Measurements from ENCODE around the gene BPTF. TPM values are rescaled to one million over a fixed set of nuclear protein-coding genes. Genes with fewer than 3 reads are reported as not detected.
A peak's percentile ranks its signal among the peaks of the same experiment; 100 is the strongest.

The BPTF gene
- polyA plus RNA-seq, 1 of the 3 experiments (the other 2 are of a cell fraction): 61.4 TPM

DNA sequence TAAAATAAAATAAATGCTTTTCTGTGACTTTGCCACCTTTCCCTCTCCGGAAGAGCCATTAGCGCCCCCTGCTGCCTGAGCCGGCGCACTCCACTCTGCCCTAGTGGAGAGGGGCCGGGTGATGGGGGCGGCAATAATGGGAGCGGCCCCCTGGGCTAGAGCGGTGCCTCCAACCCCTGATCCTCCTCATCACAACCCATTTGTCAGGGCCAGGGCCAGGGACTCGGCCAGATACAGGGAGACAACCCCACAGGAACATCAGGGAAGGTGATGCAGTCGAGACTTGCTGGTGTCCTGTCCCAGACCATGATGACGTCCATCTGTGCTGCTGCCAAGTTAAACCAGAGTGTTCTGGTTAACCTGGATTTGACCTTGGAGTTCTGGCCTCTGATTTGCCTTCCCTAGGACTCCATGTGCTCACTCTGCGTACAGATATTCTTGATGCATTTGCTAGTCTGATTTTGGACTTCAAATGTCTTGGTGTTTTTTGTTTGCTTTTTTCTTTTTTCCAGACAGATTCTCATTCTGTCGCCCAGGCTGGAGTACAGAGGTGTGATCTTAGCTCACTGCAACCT lies 46.1 kb upstream of the BPTF start:
- TF ChIP-seq RAD21 (IDR thresholded peaks at IDR 0.05; ENCODE audit: low read length) (peak; percentile 66), ELF1 (IDR thresholded peaks at IDR 0.05) (no peak), FOSL2 (IDR thresholded peaks at IDR 0.05; ENCODE audit: borderline replicate concordance, low read depth) (no peak), SMC3 (IDR thresholded peaks at IDR 0.05; ENCODE audit: low read depth, low read length) (peak; percentile 34)
- TF ChIP-seq, protein P1, sequence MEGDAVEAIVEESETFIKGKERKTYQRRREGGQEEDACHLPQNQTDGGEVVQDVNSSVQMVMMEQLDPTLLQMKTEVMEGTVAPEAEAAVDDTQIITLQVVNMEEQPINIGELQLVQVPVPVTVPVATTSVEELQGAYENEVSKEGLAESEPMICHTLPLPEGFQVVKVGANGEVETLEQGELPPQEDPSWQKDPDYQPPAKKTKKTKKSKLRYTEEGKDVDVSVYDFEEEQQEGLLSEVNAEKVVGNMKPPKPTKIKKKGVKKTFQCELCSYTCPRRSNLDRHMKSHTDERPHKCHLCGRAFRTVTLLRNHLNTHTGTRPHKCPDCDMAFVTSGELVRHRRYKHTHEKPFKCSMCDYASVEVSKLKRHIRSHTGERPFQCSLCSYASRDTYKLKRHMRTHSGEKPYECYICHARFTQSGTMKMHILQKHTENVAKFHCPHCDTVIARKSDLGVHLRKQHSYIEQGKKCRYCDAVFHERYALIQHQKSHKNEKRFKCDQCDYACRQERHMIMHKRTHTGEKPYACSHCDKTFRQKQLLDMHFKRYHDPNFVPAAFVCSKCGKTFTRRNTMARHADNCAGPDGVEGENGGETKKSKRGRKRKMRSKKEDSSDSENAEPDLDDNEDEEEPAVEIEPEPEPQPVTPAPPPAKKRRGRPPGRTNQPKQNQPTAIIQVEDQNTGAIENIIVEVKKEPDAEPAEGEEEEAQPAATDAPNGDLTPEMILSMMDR (IDR thresholded peaks at IDR 0.05): peak; percentile 88
- TF ChIP-seq, protein P2, sequence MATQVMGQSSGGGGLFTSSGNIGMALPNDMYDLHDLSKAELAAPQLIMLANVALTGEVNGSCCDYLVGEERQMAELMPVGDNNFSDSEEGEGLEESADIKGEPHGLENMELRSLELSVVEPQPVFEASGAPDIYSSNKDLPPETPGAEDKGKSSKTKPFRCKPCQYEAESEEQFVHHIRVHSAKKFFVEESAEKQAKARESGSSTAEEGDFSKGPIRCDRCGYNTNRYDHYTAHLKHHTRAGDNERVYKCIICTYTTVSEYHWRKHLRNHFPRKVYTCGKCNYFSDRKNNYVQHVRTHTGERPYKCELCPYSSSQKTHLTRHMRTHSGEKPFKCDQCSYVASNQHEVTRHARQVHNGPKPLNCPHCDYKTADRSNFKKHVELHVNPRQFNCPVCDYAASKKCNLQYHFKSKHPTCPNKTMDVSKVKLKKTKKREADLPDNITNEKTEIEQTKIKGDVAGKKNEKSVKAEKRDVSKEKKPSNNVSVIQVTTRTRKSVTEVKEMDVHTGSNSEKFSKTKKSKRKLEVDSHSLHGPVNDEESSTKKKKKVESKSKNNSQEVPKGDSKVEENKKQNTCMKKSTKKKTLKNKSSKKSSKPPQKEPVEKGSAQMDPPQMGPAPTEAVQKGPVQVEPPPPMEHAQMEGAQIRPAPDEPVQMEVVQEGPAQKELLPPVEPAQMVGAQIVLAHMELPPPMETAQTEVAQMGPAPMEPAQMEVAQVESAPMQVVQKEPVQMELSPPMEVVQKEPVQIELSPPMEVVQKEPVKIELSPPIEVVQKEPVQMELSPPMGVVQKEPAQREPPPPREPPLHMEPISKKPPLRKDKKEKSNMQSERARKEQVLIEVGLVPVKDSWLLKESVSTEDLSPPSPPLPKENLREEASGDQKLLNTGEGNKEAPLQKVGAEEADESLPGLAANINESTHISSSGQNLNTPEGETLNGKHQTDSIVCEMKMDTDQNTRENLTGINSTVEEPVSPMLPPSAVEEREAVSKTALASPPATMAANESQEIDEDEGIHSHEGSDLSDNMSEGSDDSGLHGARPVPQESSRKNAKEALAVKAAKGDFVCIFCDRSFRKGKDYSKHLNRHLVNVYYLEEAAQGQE (IDR thresholded peaks at IDR 0.05; ENCODE audit: low read depth, low read length): no peak
- TF ChIP-seq, protein P3, sequence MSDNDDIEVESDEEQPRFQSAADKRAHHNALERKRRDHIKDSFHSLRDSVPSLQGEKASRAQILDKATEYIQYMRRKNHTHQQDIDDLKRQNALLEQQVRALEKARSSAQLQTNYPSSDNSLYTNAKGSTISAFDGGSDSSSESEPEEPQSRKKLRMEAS (IDR thresholded peaks at IDR 0.05; ENCODE audit: low read depth): peak; percentile 41; the same call in 1 of the 2 replicates
- ChIA-PET CTCF (interaction anchor here (0.6 to 3.0 kb wide), 8 partner anchors 10 to 566 kb away, joined by 3 to 12 read pairs (median 4); partner anchors contain the start of genes BPTF and NOL11), POLR2A (interaction anchor here (0.6 kb wide), 1 partner anchor 8 kb away, joined by 3 read pairs; no protein-coding TSS in a partner anchor)
- H3K9me3 ChIP-seq: no peaks in the 10 kb centered on the region
- peak overlapping the region in 1 of 2 experiments; percentile 60; a peak in 1 of 4 replicates for H3K27ac ChIP-seq (ENCODE audit: low read depth in 2 of 2, low read length in 1 of 2)
- H3K4me2 ChIP-seq: peak overlapping the region; percentile 36; the same call in 1 of the 2 replicates
- H3K27me3 ChIP-seq (ENCODE audit: insufficient read depth): no peaks in the 10 kb centered on the region
- H2AFZ ChIP-seq (ENCODE audit: low read depth): peak overlapping the region; percentile 27; the same call in 1 of the 2 replicates
- peaks cover 0 to 3% of the 10 kb centered on the region in 2 experiments; a peak in 1 of 4 replicates for H3K4me1 ChIP-seq (ENCODE audit: control insufficient read depth in 1 of 2, insufficient read depth in 2 of 2, low read depth in 1 of 2, low read length in 1 of 2)
- no peaks in the 10 kb centered on the region for H3K36me3 ChIP-seq (replicated peaks in 1 of 2; ENCODE audit: control insufficient read depth in 1 of 2, insufficient read depth in 2 of 2, low read length in 1 of 2)
- DNase-seq: peak; percentile 88
- no peaks in the 10 kb centered on the region for H3F3A ChIP-seq (replicated peaks; ENCODE audit: insufficient read depth)
- H3K79me2 ChIP-seq (ENCODE audit: insufficient read depth): no peaks in the 10 kb centered on the region
- no peaks in the 10 kb centered on the region for H4K20me1 ChIP-seq (ENCODE audit: insufficient read depth)
- H3K9ac ChIP-seq: no peak overlapping the region
- no peaks in the 10 kb centered on the region for H3K9me2 ChIP-seq
- WGBS (ENCODE audit: low lambda C conversion rate): 26% methylated on average over 13 of the region's 13 CpGs
- peak overlapping the region; percentile 6 to 37; a peak in 1 of 4 replicates for H3K4me3 ChIP-seq (ENCODE audit: low read depth in 2 of 2, low read length in 1 of 2)

DNA sequence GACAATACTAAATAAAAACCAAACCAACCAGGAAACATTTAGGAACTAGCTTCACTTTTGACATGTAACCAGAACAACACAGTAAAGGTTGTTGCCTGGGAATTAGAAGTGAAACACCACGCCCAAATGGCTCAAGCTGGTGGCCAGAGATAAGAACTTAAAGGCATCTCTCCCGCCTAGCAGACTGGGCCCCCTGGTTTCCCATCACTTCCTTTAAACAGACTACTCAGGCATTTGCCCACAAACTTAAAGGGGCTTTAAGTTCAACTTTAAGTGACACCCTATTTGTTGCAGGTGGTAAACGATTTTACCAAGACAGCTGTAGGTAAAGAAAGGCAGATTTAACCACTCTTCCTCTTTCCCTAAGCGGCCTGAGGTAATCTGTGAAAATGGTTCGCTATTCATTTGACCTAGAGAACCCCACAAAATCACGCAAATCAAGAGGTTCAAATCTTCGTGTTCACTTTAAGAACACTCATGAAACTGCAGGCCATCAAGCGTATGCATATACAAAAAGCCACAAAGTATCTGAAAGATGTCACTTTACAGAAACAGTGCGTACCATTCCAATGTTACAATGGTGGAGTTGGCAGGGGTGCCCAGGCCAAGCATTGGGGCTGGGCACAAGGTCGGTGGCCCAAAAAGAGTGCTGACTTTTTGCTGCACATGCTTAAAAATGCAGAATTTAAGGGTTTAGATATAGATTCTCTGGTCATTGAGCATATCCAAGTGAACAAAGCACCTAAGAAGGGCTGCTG lies 40.8 kb upstream of the BPTF start:
- no peak overlapping the region for H3K9ac ChIP-seq
- no peaks in the 10 kb centered on the region for H3K9me3 ChIP-seq
- H3K27me3 ChIP-seq (ENCODE audit: insufficient read depth): peaks cover 7% of the 10 kb centered on the region; the same call in 1 of the 2 replicates
- no peaks in the 10 kb centered on the region for H3K9me2 ChIP-seq
- H2AFZ ChIP-seq (ENCODE audit: low read depth): no peak overlapping the region
- DNase-seq: no peak
- CTCF ChIA-PET: interaction anchor here (1.3 to 2.1 kb wide), 2 partner anchors 16 to 31 kb away, joined by 3 to 8 read pairs; no protein-coding TSS in a partner anchor
- no peak overlapping the region for H3K27ac ChIP-seq (ENCODE audit: low read depth in 2 of 2, low read length in 1 of 2)
- H3K4me2 ChIP-seq: no peak overlapping the region
- no peaks in the 10 kb centered on the region for H3K36me3 ChIP-seq (replicated peaks in 1 of 2; ENCODE audit: control insufficient read depth in 1 of 2, insufficient read depth in 2 of 2, low read length in 1 of 2)
- no peaks in the 10 kb centered on the region for H4K20me1 ChIP-seq (ENCODE audit: insufficient read depth)
- no peaks in the 10 kb centered on the region for H3K79me2 ChIP-seq (ENCODE audit: insufficient read depth)
- no peaks in the 10 kb centered on the region for H3F3A ChIP-seq (replicated peaks; ENCODE audit: insufficient read depth)
- no peak overlapping the region for H3K4me3 ChIP-seq (ENCODE audit: low read depth in 2 of 2, low read length in 1 of 2)
- 72% methylated on average over 10 of the region's 10 CpGs for WGBS (ENCODE audit: low lambda C conversion rate)
- POLR2A ChIA-PET: no interaction called here
- H3K4me1 ChIP-seq (ENCODE audit: control insufficient read depth in 1 of 2, insufficient read depth in 2 of 2, low read depth in 1 of 2, low read length in 1 of 2): no peaks in the 10 kb centered on the region; a peak in 1 of 4 replicates
- TF ChIP-seq, protein P2 (IDR thresholded peaks at IDR 0.05; ENCODE audit: low read depth, low read length): no peak
- TF ChIP-seq MXI1 (IDR thresholded peaks at IDR 0.05; ENCODE audit: low read depth, low read length) (no peak), FOXJ3 (CRISPR knock-in tag; IDR thresholded peaks at IDR 0.05) (no peak), TCF12 (IDR thresholded peaks at IDR 0.05) (no peak), EZH2phosphoT487 (IDR thresholded peaks at IDR 0.05; ENCODE audit: borderline replicate concordance, low read depth) (no peak), SMC3 (IDR thresholded peaks at IDR 0.05; ENCODE audit: low read depth, low read length) (no peak), RAD21 (IDR thresholded peaks at IDR 0.05; ENCODE audit: low read length) (no peak), JUND (IDR thresholded peaks at IDR 0.05) (no peak)
- TF ChIP-seq, protein P4, sequence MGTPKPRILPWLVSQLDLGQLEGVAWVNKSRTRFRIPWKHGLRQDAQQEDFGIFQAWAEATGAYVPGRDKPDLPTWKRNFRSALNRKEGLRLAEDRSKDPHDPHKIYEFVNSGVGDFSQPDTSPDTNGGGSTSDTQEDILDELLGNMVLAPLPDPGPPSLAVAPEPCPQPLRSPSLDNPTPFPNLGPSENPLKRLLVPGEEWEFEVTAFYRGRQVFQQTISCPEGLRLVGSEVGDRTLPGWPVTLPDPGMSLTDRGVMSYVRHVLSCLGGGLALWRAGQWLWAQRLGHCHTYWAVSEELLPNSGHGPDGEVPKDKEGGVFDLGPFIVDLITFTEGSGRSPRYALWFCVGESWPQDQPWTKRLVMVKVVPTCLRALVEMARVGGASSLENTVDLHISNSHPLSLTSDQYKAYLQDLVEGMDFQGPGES (IDR thresholded peaks at IDR 0.05; ENCODE audit: low read depth, low read length): no peak

Measured in SK-N-SH (cell line).